Loucy (cell line): Measurements from ENCODE around the gene SLC22A15.

ENCODE experiments used
- EZH2phosphoT487 ChIP-seq: fragments of 200-600 bp; IDR thresholded peaks from 2 replicates; pipeline ENCODE4 v1.6.1; 2018; ENCODE audit warnings: antibody characterized with exemption, mild to moderate bottlenecking, moderate library complexity, borderline replicate concordance
- TF ChIP-seq, protein P1 (sequence below): fragments of 200-600 bp; sonication (generic); conservative IDR thresholded peaks from 2 replicates; pipeline ENCODE4 v1.5.1; 2014; ENCODE audit warnings: mild to moderate bottlenecking, antibody characterized with exemption, low read length

DNA sequence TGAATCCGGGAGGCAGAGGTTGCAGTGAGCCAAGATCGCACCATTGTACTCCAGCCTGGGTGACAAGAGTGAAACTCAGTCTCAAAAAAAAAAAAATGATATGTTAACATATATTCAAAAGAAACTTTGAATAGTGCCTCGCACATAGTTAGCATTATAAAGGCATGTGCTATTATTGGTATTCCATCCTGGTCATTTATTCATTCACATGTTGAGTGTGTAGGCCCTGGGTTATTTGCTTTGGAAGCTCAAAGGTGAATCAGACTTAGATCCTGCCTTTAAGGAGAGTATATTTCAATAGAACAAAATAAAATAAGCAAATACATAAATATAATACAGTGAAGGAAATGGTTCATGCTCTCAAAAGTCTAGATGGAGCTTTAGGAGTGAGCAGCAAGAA, 13.4 kb downstream of the SLC22A15 start:
- no peak for TF ChIP-seq EZH2phosphoT487
- TF ChIP-seq, protein P1, sequence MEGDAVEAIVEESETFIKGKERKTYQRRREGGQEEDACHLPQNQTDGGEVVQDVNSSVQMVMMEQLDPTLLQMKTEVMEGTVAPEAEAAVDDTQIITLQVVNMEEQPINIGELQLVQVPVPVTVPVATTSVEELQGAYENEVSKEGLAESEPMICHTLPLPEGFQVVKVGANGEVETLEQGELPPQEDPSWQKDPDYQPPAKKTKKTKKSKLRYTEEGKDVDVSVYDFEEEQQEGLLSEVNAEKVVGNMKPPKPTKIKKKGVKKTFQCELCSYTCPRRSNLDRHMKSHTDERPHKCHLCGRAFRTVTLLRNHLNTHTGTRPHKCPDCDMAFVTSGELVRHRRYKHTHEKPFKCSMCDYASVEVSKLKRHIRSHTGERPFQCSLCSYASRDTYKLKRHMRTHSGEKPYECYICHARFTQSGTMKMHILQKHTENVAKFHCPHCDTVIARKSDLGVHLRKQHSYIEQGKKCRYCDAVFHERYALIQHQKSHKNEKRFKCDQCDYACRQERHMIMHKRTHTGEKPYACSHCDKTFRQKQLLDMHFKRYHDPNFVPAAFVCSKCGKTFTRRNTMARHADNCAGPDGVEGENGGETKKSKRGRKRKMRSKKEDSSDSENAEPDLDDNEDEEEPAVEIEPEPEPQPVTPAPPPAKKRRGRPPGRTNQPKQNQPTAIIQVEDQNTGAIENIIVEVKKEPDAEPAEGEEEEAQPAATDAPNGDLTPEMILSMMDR, result no peak
